HepG2 (cell line): Measurements from ENCODE around the gene IGSF21. TPM values are rescaled to one million over a fixed set of nuclear protein-coding genes. Genes with fewer than 3 reads are reported as not detected.

ENCODE experiments used
- ATAC-seq: fragments of 200-7000 bp; cut with Tn5 transposase; 3 replicates; pipeline ENCODE4 v1.9.1; 2020; ENCODE audit warnings: mild to moderate bottlenecking, moderate library complexity
- BruUV-seq: library from RNA; stranded (reverse); fragments of 400-500 nt; replicated peaks from 2 replicates; lab custom pipeline; 2021; lab: Mats Ljungman, UMichigan
- CTCF ChIA-PET: fragments of 300-600 bp; formaldehyde crosslinking; extraction: SDS; loops from one replicate; lab custom pipeline; 2021; ENCODE audit warnings: low total read pairs, inconsistent platforms, low intra/inter-chr PET ratio; lab: Yijun Ruan, JAX
- POLR2A ChIA-PET: fragments of 350-600 bp; sonication (Branson Sonifier 250); formaldehyde crosslinking; loops from one replicate; lab custom pipeline; 2020; ENCODE audit warnings: antibody characterized with exemption, inconsistent platforms; lab: Yijun Ruan, JAX
- DNase-seq: peaks from one replicate; pipeline ENCODE4 v3.0.0-alpha.2; 2015; ENCODE audit warnings: low spot score
- FAIRE-seq: peaks from 3 replicates; lab custom pipeline; 2011; peaks lifted over from hg19 to GRCh38; lab: Jason Lieb, UNC
- H2AFZ ChIP-seq: one replicate; pipeline ENCODE4 v1.6.1; 2011; ENCODE audit warnings: low read length, inconsistent platforms
- H3K27ac ChIP-seq: fragments of 300-600 bp; 3 replicates; pipeline ENCODE4 v1.8.0; 2011; ENCODE audit warnings: mixed run types, mild to moderate bottlenecking, mixed read lengths, low read length, inconsistent platforms; ENCODE audit not compliant: insufficient read depth; ENCODE audit errors: extremely low read length
- H3K27me3 ChIP-seq, 2 experiments: fragments of 200-600 bp in 1 of 2; 2 replicates in 1 of 2; 3 replicates in 1 of 2; pipeline versions ENCODE4 v1.6.0 to v1.8.0; 2011; ENCODE audit warnings: low read length in 2 of 2, mild to moderate bottlenecking in 2 of 2, moderate library complexity in 2 of 2, inconsistent platforms in 1 of 2; ENCODE audit not compliant: insufficient read depth in 2 of 2, control insufficient read depth in 1 of 2
- H3K36me3 ChIP-seq, 2 experiments: fragments of 200-600 bp in 1 of 2; replicated peaks in 1 of 2; 2 replicates in 1 of 2; 3 replicates in 1 of 2; pipeline versions ENCODE4 v1.5.1 to v1.8.0; 2011; ENCODE audit warnings: low read length in 2 of 2, inconsistent platforms in 1 of 2; ENCODE audit not compliant: insufficient read depth in 2 of 2, control insufficient read depth in 1 of 2
- H3K4me1 ChIP-seq: 2 replicates; pipeline ENCODE4 v1.5.1; 2012; ENCODE audit warnings: low read length, inconsistent platforms; ENCODE audit not compliant: insufficient read depth
- H3K4me2 ChIP-seq: 2 replicates; pipeline ENCODE4 v1.6.0; 2011; ENCODE audit warnings: low read depth, low read length, inconsistent platforms
- H3K4me3 ChIP-seq, 3 experiments: fragments of 200-600 bp in 1 of 3; sonication (generic), shearing (Covaris generic) in 1 of 3; replicated peaks in 1 of 3; 2 replicates each; pipeline ENCODE4 v1.5.1; 2011 to 2016; ENCODE audit warnings: low read length in 3 of 3, inconsistent platforms in 2 of 3, low read depth in 2 of 3, mild to moderate bottlenecking in 2 of 3, control low read depth in 1 of 3, mixed read lengths in 1 of 3; ENCODE audit not compliant: insufficient read depth in 1 of 3
- H3K79me2 ChIP-seq: one replicate; pipeline ENCODE4 v1.6.1; 2011; ENCODE audit warnings: low read length, inconsistent platforms; ENCODE audit not compliant: insufficient read depth
- H3K9ac ChIP-seq: 2 replicates; pipeline ENCODE4 v1.6.0; 2011; ENCODE audit warnings: mild to moderate bottlenecking, low read depth, low read length, inconsistent platforms; ENCODE audit not compliant: insufficient read depth
- H3K9me3 ChIP-seq: 2 replicates; pipeline ENCODE4 v1.5.1; 2012; ENCODE audit warnings: mild to moderate bottlenecking, low read length
- H4K20me1 ChIP-seq: 2 replicates; pipeline ENCODE4 v1.6.0; 2011; ENCODE audit warnings: inconsistent platforms, mild to moderate bottlenecking, low read length, moderate library complexity; ENCODE audit not compliant: insufficient read depth
- BORCS8-MEF2B ChIP-seq: sonication (generic); formaldehyde crosslinking; IDR thresholded peaks from 2 replicates; pipeline ENCODE4 v1.8.0; 2022; ENCODE audit warnings: mild to moderate bottlenecking, missing genetic modification reagents
- HIVEP1 ChIP-seq: sonication (generic); formaldehyde crosslinking; IDR thresholded peaks from 2 replicates; pipeline ENCODE4 v1.4.0; 2020; ENCODE audit warnings: mild to moderate bottlenecking, missing genetic modification reagents
- HOXA3 ChIP-seq: sonication (generic); formaldehyde crosslinking; IDR thresholded peaks from 2 replicates; pipeline ENCODE4 v1.5.0; 2020; ENCODE audit warnings: missing genetic modification reagents
- JUN ChIP-seq: sonication (generic); formaldehyde crosslinking; IDR thresholded peaks from 2 replicates; pipeline ENCODE4 v1.4.0; 2020; ENCODE audit warnings: mild to moderate bottlenecking, missing genetic modification reagents
- NFIB ChIP-seq: sonication (generic); formaldehyde crosslinking; IDR thresholded peaks from 2 replicates; pipeline ENCODE4 v1.9.0; 2021; ENCODE audit warnings: missing genetic modification reagents, mild to moderate bottlenecking, borderline replicate concordance
- PPARG ChIP-seq: conservative IDR thresholded peaks from 2 replicates; pipeline ENCODE4 v1.6.1; 2016; ENCODE audit warnings: missing biosample characterization, missing genetic modification reagents
- SAP130 ChIP-seq: IDR thresholded peaks from 2 replicates; pipeline ENCODE4 v1.6.1; 2016; ENCODE audit warnings: low read depth
- THAP11 ChIP-seq: IDR thresholded peaks from 2 replicates; pipeline ENCODE4 v1.6.1; 2016; ENCODE audit warnings: missing biosample characterization, missing genetic modification reagents
- ZFP36L2 ChIP-seq: sonication (generic); formaldehyde crosslinking; IDR thresholded peaks from 2 replicates; pipeline ENCODE4 v1.4.0; 2020; ENCODE audit warnings: missing genetic modification reagents
- ZNF331 ChIP-seq: sonication (generic); formaldehyde crosslinking; IDR thresholded peaks from 2 replicates; pipeline ENCODE4 v1.4.0; 2020; ENCODE audit warnings: missing genetic modification reagents
- ZNF383 ChIP-seq: sonication (generic); formaldehyde crosslinking; IDR thresholded peaks from 2 replicates; pipeline ENCODE4 v1.4.0; 2020; ENCODE audit warnings: missing genetic modification reagents, mild to moderate bottlenecking, borderline replicate concordance
- ZNF530 ChIP-seq: sonication (generic); formaldehyde crosslinking; IDR thresholded peaks from 2 replicates; pipeline ENCODE4 v1.5.0; 2020; ENCODE audit warnings: low read depth, mild to moderate bottlenecking, missing genetic modification reagents
- ZNF550 ChIP-seq: sonication (generic); formaldehyde crosslinking; IDR thresholded peaks from 2 replicates; pipeline ENCODE4 v1.4.0; 2020; ENCODE audit warnings: mild to moderate bottlenecking, missing genetic modification reagents, borderline replicate concordance
- WGBS: methylation state at CpG from one replicate; pipeline ENCODE4 v1.1.6; 2017; ENCODE audit warnings: low lambda C conversion rate; 5-methylcytosine and 5-hydroxymethylcytosine counted together
- in situ Hi-C: cut with HindIII; loops from 2 replicates; pipeline ENCODE4 v1.10.0; 2017; ENCODE audit warnings: low pct_unique_long_range_greater_than_20kb; ENCODE audit not compliant: extremely low pct_ligation_motif_present
- intact Hi-C: fragments of 100-400 bp; cut with micrococcal nuclease; formaldehyde crosslinking; loops from one replicate; pipeline ENCODE4 v1.10.0; 2022; ENCODE audit not compliant: unreplicated experiment
- polyA plus RNA-seq, 8 experiments: library from polyadenylated mRNA; depleted of rRNA in 3 of 8; stranded (reverse) in 7 of 8; unstranded in 1 of 8; fragments of >200 nt; fragmentation: Illumina TruSeq in 4 of 8; extraction: Trizol in 4 of 8; gene quantifications; 2 replicates each; pipeline versions ENCODE4 v1.2.1 to v1.2.3, GENCODE V29; 2011 to 2016; ENCODE audit warnings: low read depth in 4 of 8, missing spikeins in 1 of 8, mixed read lengths in 1 of 8; ENCODE audit not compliant: insufficient read depth in 1 of 8
- total RNA-seq, 5 experiments: library from RNA; depleted of rRNA; stranded (reverse); fragments of >200 nt; fragmentation: Illumina TruSeq; extraction: Trizol; gene quantifications; 2 replicates each; pipeline ENCODE4 v1.2.3, GENCODE V29; 2016; ENCODE audit warnings: low read depth in 1 of 5
- TF ChIP-seq, protein P1 (sequence below): sonication (generic); formaldehyde crosslinking; IDR thresholded peaks from 2 replicates; pipeline ENCODE4 v1.5.1; 2020; ENCODE audit warnings: mild to moderate bottlenecking, missing genetic modification reagents, borderline replicate concordance
- TF ChIP-seq, protein P2 (sequence below): sonication (generic); formaldehyde crosslinking; IDR thresholded peaks from 2 replicates; pipeline ENCODE4 v1.4.0; 2020; ENCODE audit warnings: missing genetic modification reagents, low read depth, mild to moderate bottlenecking, borderline replicate concordance
- TF ChIP-seq, protein P3 (sequence below): sonication (generic); formaldehyde crosslinking; IDR thresholded peaks from 2 replicates; pipeline ENCODE4 v1.4.0; 2020; ENCODE audit warnings: missing genetic modification reagents
- TF ChIP-seq, protein P4 (sequence below): sonication (generic); formaldehyde crosslinking; IDR thresholded peaks from 2 replicates; pipeline ENCODE4 v1.4.0; 2020; ENCODE audit warnings: mild to moderate bottlenecking, missing genetic modification reagents

IGSF21 gene
- total and polyA plus RNA-seq, 2 of the 13 experiments (the other 11 are each of a cell fraction or from before 2014, with no cell fraction given): not detected

DNA sequence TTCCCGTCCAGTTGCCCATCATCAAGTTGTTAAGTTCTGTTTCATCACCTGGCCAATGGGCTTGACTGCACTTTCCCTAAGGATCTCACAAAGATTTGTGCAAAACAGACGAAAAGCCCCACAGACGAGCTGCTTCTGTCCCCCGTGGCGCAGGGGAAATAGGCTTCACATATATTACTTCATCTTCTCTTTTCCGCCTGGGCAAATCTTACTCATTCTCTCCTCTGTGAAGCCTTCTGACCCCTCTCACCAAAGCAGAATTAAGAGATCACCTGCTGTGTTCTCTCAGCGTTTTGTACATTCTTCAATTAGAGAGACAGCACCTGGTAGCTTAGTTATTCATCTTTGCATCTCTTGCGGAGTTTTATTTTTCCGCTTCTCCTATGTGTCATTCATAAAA lies 129.8 kb downstream of the IGSF21 start (continued):
- TF ChIP-seq, protein P1, sequence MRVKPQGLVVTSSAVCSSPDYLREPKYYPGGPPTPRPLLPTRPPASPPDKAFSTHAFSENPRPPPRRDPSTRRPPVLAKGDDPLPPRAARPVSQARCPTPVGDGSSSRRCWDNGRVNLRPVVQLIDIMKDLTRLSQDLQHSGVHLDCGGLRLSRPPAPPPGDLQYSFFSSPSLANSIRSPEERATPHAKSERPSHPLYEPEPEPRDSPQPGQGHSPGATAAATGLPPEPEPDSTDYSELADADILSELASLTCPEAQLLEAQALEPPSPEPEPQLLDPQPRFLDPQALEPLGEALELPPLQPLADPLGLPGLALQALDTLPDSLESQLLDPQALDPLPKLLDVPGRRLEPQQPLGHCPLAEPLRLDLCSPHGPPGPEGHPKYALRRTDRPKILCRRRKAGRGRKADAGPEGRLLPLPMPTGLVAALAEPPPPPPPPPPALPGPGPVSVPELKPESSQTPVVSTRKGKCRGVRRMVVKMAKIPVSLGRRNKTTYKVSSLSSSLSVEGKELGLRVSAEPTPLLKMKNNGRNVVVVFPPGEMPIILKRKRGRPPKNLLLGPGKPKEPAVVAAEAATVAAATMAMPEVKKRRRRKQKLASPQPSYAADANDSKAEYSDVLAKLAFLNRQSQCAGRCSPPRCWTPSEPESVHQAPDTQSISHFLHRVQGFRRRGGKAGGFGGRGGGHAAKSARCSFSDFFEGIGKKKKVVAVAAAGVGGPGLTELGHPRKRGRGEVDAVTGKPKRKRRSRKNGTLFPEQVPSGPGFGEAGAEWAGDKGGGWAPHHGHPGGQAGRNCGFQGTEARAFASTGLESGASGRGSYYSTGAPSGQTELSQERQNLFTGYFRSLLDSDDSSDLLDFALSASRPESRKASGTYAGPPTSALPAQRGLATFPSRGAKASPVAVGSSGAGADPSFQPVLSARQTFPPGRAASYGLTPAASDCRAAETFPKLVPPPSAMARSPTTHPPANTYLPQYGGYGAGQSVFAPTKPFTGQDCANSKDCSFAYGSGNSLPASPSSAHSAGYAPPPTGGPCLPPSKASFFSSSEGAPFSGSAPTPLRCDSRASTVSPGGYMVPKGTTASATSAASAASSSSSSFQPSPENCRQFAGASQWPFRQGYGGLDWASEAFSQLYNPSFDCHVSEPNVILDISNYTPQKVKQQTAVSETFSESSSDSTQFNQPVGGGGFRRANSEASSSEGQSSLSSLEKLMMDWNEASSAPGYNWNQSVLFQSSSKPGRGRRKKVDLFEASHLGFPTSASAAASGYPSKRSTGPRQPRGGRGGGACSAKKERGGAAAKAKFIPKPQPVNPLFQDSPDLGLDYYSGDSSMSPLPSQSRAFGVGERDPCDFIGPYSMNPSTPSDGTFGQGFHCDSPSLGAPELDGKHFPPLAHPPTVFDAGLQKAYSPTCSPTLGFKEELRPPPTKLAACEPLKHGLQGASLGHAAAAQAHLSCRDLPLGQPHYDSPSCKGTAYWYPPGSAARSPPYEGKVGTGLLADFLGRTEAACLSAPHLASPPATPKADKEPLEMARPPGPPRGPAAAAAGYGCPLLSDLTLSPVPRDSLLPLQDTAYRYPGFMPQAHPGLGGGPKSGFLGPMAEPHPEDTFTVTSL: no peak

DNA sequence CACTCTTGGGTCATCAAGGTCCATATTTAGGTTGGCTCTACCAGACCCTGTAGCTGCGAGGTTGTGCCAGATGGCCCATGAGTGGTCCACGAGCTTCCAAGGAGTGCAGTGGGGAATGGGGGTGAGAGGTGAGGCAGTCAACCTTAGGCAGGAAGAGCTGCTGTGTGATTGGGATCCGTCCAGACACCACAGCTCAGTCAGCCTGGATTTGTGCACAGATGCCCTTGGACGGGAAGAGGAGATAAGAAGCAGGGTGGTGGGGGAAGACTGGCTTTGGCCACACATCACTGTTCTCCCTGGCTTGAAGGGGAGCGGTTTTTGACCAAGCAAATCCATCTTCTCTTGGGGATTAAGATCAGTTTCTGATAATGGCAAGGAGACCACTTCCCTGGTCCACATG lies 130.6 kb downstream of the IGSF21 start:
- DNase-seq (no peak), FAIRE-seq (no peak), ATAC-seq (no peak)
- CTCF ChIA-PET: no interaction called here
- H2AFZ ChIP-seq: no peak overlapping the region
- POLR2A ChIA-PET: no interaction called here
- 0% methylated on average over 4 of the region's 5 CpGs for WGBS
- no peaks in the 10 kb centered on the region for H3K4me1 ChIP-seq
- no TSS peak for BruUV-seq
- no peaks in the 10 kb centered on the region for H3K9me3 ChIP-seq
- H3K79me2 ChIP-seq: no peaks in the 10 kb centered on the region
- no peaks in the 10 kb centered on the region for H4K20me1 ChIP-seq
- no peak overlapping the region for H3K4me3 ChIP-seq
- in situ Hi-C loops (no loop called here), intact Hi-C loops (no loop called here)
- H3K9ac ChIP-seq: no peak overlapping the region
- peaks cover 0 to 1% of the 10 kb centered on the region in 2 experiments; a peak in 1 of 5 replicates for H3K27me3 ChIP-seq
- H3K4me2 ChIP-seq: no peak overlapping the region
- no peaks in the 10 kb centered on the region for H3K36me3 ChIP-seq
- no peak overlapping the region for H3K27ac ChIP-seq
- no peak for TF ChIP-seq ZNF383
- TF ChIP-seq NFIB (CRISPR knock-in tag): no peak
- no peak for TF ChIP-seq BORCS8-MEF2B (CRISPR knock-in tag)
- no peak for TF ChIP-seq SAP130 (CRISPR knock-in tag)
- TF ChIP-seq ZNF331 (CRISPR knock-in tag): no peak
- TF ChIP-seq THAP11 (CRISPR knock-in tag): no peak
- TF ChIP-seq HIVEP1 (CRISPR knock-in tag): no peak
- TF ChIP-seq ZNF530 (CRISPR knock-in tag): no peak
- no peak for TF ChIP-seq JUN (CRISPR knock-in tag)
- TF ChIP-seq PPARG (CRISPR knock-in tag): no peak
- TF ChIP-seq, protein P2, sequence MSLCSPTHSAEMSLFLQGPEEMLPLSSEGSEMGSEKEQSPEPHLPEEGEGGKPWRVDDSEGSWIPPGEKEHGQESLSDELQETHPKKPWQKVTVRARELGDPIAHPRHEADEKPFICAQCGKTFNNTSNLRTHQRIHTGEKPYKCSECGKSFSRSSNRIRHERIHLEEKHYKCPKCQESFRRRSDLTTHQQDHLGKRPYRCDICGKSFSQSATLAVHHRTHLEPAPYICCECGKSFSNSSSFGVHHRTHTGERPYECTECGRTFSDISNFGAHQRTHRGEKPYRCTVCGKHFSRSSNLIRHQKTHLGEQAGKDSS (CRISPR knock-in tag): no peak
- TF ChIP-seq, protein P3, sequence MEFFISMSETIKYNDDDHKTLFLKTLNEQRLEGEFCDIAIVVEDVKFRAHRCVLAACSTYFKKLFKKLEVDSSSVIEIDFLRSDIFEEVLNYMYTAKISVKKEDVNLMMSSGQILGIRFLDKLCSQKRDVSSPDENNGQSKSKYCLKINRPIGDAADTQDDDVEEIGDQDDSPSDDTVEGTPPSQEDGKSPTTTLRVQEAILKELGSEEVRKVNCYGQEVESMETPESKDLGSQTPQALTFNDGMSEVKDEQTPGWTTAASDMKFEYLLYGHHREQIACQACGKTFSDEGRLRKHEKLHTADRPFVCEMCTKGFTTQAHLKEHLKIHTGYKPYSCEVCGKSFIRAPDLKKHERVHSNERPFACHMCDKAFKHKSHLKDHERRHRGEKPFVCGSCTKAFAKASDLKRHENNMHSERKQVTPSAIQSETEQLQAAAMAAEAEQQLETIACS: no peak
- no peak for TF ChIP-seq HOXA3 (CRISPR knock-in tag)
- TF ChIP-seq, protein P4, sequence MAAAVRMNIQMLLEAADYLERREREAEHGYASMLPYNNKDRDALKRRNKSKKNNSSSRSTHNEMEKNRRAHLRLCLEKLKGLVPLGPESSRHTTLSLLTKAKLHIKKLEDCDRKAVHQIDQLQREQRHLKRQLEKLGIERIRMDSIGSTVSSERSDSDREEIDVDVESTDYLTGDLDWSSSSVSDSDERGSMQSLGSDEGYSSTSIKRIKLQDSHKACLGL (CRISPR knock-in tag): no peak
- TF ChIP-seq ZNF550 (CRISPR knock-in tag): no peak
- TF ChIP-seq ZFP36L2: no peak
